CD14-positive monocyte (primary cell): ENCODE measurements around the gene BLID. TPM values are rescaled to one million over a fixed set of nuclear protein-coding genes. Genes with fewer than 3 reads are reported as not detected.

Source experiments
- DNase-seq, 3 donors: peaks; one replicate each; pipeline ENCODE4 v3.0.0-alpha.2; 2011 to 2022
- H2AFZ ChIP-seq: 2 replicates; pipeline ENCODE4 v1.6.0; 2012; ENCODE audit warnings: mild to moderate bottlenecking, low read depth, low read length, inconsistent platforms; ENCODE audit not compliant: insufficient read depth, poor library complexity, severe bottlenecking
- H3K27ac ChIP-seq, 2 donors: 1 replicate in 1 of 2; 2 replicates in 1 of 2; pipeline ENCODE4 v1.5.1; 2012 to 2013; ENCODE audit warnings: low read length in 2 of 2, control low read depth in 1 of 2, inconsistent platforms in 1 of 2, low read depth in 1 of 2, mild to moderate bottlenecking in 1 of 2
- H3K27me3 ChIP-seq, 2 donors: one replicate each; pipeline versions ENCODE4 v1.6.0 to v1.6.1; 2011 to 2013; ENCODE audit warnings: low read length in 2 of 2; ENCODE audit not compliant: control insufficient read depth in 2 of 2, insufficient read depth in 2 of 2
- H3K36me3 ChIP-seq, 2 donors: replicated peaks in 1 of 2; 1 replicate in 1 of 2; 2 replicates in 1 of 2; pipeline versions ENCODE4 v1.5.1 to v1.6.1; 2012 to 2013; ENCODE audit warnings: low read length in 2 of 2, control low read depth in 1 of 2, inconsistent platforms in 1 of 2, mild to moderate bottlenecking in 1 of 2; ENCODE audit not compliant: insufficient read depth in 2 of 2, control insufficient read depth in 1 of 2
- H3K4me1 ChIP-seq, 2 donors: 1 replicate in 1 of 2; 2 replicates in 1 of 2; pipeline versions ENCODE4 v1.5.1 to v1.6.1; 2012 to 2013; ENCODE audit warnings: low read length in 2 of 2, control low read depth in 1 of 2, inconsistent platforms in 1 of 2, mild to moderate bottlenecking in 1 of 2, moderate library complexity in 1 of 2; ENCODE audit not compliant: insufficient read depth in 2 of 2, control insufficient read depth in 1 of 2
- H3K4me2 ChIP-seq: replicated peaks from 2 replicates; pipeline ENCODE3; 2012; ENCODE audit warnings: low read length, moderate library complexity, mild to moderate bottlenecking; ENCODE audit not compliant: poor library complexity, severe bottlenecking; ENCODE audit errors: extremely low read depth
- H3K4me3 ChIP-seq, 3 experiments: fragments of 200-600 bp in 1 of 3; sonication (generic) in 1 of 3; replicated peaks in 1 of 3; 1 replicate in 2 of 3; 2 replicates in 1 of 3; pipeline ENCODE4 v1.5.1; 2011 to 2013; ENCODE audit warnings: low read length in 3 of 3, mild to moderate bottlenecking in 3 of 3, control low read depth in 2 of 3, low read depth in 2 of 3, inconsistent platforms in 1 of 3, moderate library complexity in 1 of 3
- H3K79me2 ChIP-seq: 2 replicates; pipeline ENCODE4 v1.6.0; 2012; ENCODE audit warnings: mild to moderate bottlenecking, control low read depth, inconsistent platforms, low read length, moderate library complexity; ENCODE audit not compliant: insufficient read depth
- H3K9ac ChIP-seq: 2 replicates; pipeline ENCODE4 v1.6.0; 2017; ENCODE audit warnings: low read length, mild to moderate bottlenecking; ENCODE audit not compliant: insufficient read depth, poor library complexity, severe bottlenecking
- H3K9me3 ChIP-seq, 2 donors: replicated peaks in 1 of 2; 1 replicate in 1 of 2; 2 replicates in 1 of 2; pipeline versions ENCODE4 v1.5.1 to v1.6.1; 2012 to 2013; ENCODE audit warnings: low read length in 2 of 2, control low read depth in 1 of 2; ENCODE audit not compliant: control insufficient read depth in 1 of 2, insufficient read depth in 1 of 2
- H4K20me1 ChIP-seq: 2 replicates; pipeline ENCODE4 v1.6.0; 2012; ENCODE audit warnings: mild to moderate bottlenecking, low read length, control low read depth, moderate library complexity; ENCODE audit not compliant: insufficient read depth
- H3K27ac Mint-ChIP-seq, 7 donors: one replicate each; pipeline ENCODE4 v1.8.0; 2020; ENCODE audit warnings: mild to moderate bottlenecking in 7 of 7, mixed read lengths in 7 of 7, moderate library complexity in 6 of 7, inconsistent platforms in 2 of 7
- H3K27me3 Mint-ChIP-seq, 3 donors: one replicate each; pipeline ENCODE4 v1.8.0; 2021 to 2022; ENCODE audit warnings: low read depth in 3 of 3, mild to moderate bottlenecking in 3 of 3, mixed read lengths in 3 of 3, moderate library complexity in 3 of 3, inconsistent platforms in 1 of 3
- H3K36me3 Mint-ChIP-seq, 2 donors: one replicate each; pipeline ENCODE4 v1.8.0; 2020; ENCODE audit warnings: mixed read lengths in 2 of 2, inconsistent platforms in 1 of 2, mild to moderate bottlenecking in 1 of 2
- H3K4me1 Mint-ChIP-seq: one replicate; pipeline ENCODE4 v1.8.0; 2020; ENCODE audit warnings: mild to moderate bottlenecking, mixed read lengths
- H3K4me3 Mint-ChIP-seq, 2 donors: one replicate each; pipeline ENCODE4 v1.8.0; 2020; ENCODE audit warnings: mild to moderate bottlenecking in 2 of 2, mixed read lengths in 2 of 2, moderate library complexity in 1 of 2
- H3K9me3 Mint-ChIP-seq, 7 donors: one replicate each; pipeline ENCODE4 v1.8.0; 2020 to 2022; ENCODE audit warnings: mixed read lengths in 7 of 7, mild to moderate bottlenecking in 6 of 7, moderate library complexity in 6 of 7, inconsistent platforms in 2 of 7
- CTCF ChIP-seq: fragments of 200-600 bp; IDR thresholded peaks from one replicate; pipeline ENCODE4 v1.8.0; 2022; ENCODE audit warnings: antibody characterized with exemption, mild to moderate bottlenecking
- WGBS: methylation state at CpG from one replicate; pipeline ENCODE4 v1.1.5; 2013; ENCODE audit warnings: missing lambda C conversion rate; ENCODE audit not compliant: insufficient coverage; 5-methylcytosine and 5-hydroxymethylcytosine counted together
- intact Hi-C, 2 donors: fragments of 100-400 bp; cut with micrococcal nuclease; formaldehyde crosslinking; loops; one replicate each; pipeline versions ENCODE4 v1.15.0 to v1.15.1; 2023
- polyA plus RNA-seq, 3 donors: library from polyadenylated mRNA; depleted of rRNA in 1 of 3; unstranded in 2 of 3; stranded (reverse) in 1 of 3; fragments of 300-500 nt in 2 of 3; fragments of >200 nt in 1 of 3; fragmentation: Illumina TruSeq in 2 of 3; gene quantifications; 1 replicate in 2 of 3; 2 replicates in 1 of 3; pipeline ENCODE4 v1.2.3, GENCODE V29; 2012 to 2021

BLID gene
- polyA plus RNA-seq, 3 donors, result not detected

DNA sequence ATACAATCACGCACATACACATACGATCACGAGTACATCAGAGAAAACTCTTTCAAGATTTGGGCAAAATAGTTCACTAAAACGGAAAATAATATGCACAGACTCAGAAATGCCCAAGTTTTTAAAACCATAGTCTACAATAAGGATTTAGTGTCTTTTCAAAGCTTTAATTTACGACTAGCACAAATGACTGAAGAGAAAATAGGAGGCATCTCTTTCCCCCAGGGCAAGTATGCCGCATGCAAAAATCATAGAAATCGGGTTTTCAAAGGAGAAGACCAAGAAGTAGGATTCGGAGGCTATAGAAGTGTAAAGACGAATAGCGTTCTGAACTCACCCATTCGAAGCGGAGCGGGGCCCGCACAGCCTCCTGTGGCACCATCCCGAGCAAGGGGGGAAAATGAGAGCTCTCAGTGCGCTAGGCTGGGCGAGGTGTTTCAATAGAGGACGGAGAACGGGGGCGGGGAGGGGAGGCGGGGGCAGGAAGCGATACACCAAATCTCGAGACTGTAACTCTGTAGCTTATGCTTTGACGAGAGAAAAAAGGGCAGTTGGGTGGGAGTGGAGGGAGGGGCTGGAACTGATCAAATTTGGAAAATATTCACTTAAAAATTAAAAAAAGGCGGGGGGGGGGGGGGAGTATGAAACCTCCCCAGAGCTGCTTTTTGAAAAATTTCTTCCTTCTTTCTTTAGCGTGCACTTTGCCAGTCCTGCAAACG, 15.8 kb downstream of the BLID start:
- Histone ChIP-seq H3K79me2 (no peaks in the 10 kb centered on the region), H3K4me2 (peak overlapping the region; percentile 54), H3K4me3 (peak overlapping the region in 1 of 3 experiments; percentile 55), H3K4me1 (peaks cover 11% of the 10 kb centered on the region in 2 donors), H3K9ac (no peak overlapping the region), H2AFZ (no peak overlapping the region), H3K27me3 (peaks cover 57 to 82% of the 10 kb centered on the region in 2 donors), H3K27ac (no peak overlapping the region), H3K36me3 (no peaks in the 10 kb centered on the region), H4K20me1 (no peaks in the 10 kb centered on the region), H3K9me3 (no peaks in the 10 kb centered on the region)
- intact Hi-C loops, result loop anchor here in 1 of 2 donors (10.0 kb wide), 1 partner anchor 445 kb away; no protein-coding TSS in a partner anchor
- H3K4me1 Mint-ChIP-seq, result peaks cover 13% of the 10 kb centered on the region
- H3K36me3 Mint-ChIP-seq, result no peaks in the 10 kb centered on the region
- no peak for TF ChIP-seq CTCF
- H3K27me3 Mint-ChIP-seq, result peaks cover 15 to 46% (median 18%) of the 10 kb centered on the region in 3 donors
- no peak overlapping the region for H3K27ac Mint-ChIP-seq
- H3K9me3 Mint-ChIP-seq, result peaks cover 0 to 4% (median 0%) of the 10 kb centered on the region in 7 donors
- 20% methylated on average over 12 of the region's 27 CpGs for WGBS
- DNase-seq, result no peak
- peak overlapping the region in 1 of 2 donors; percentile 49 for H3K4me3 Mint-ChIP-seq

DNA sequence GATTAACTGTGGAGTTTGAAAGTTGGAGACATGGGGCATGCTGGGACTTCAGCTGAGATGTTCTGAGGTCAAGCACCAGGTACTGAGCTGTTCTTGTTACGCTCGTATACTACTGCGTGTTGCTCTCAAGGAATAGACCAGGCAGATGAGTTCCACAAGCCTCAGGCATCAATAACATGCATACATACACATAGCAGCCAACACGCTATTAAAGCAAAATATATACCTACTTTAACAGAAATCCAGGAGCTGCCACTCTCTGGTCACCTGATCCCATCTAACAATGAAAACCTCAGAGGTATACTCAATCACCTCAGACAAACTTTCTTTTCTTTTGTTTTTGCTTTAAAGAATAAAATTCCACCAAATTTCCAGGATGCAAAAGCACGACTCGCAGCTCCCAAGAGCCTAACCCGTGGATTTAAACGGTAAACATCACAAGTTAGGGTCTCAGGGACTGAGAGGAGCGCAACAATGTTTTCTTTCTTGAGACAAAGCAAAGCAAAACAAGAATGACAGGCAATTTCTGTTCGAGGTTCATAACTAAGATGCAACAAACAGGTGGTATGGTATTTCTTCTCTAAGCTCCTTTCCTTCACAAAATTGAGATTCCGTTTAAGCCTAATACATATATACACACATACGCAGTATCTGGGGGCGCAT, 16.5 kb downstream of the BLID start:
- no peaks in the 10 kb centered on the region for H3K36me3 ChIP-seq
- Mint-ChIP-seq H3K27me3 (peaks cover 13 to 41% (median 18%) of the 10 kb centered on the region in 3 donors), H3K4me1 (peaks cover 13% of the 10 kb centered on the region), H3K36me3 (no peaks in the 10 kb centered on the region), H3K9me3 (peaks cover 0 to 4% (median 0%) of the 10 kb centered on the region in 7 donors), H3K4me3 (no peak overlapping the region), H3K27ac (no peak overlapping the region)
- no peak for TF ChIP-seq CTCF
- peaks cover 57 to 78% of the 10 kb centered on the region in 2 donors for H3K27me3 ChIP-seq
- no peak for DNase-seq
- no peak overlapping the region for H2AFZ ChIP-seq
- peaks cover 11% of the 10 kb centered on the region in 2 donors for H3K4me1 ChIP-seq
- H4K20me1 ChIP-seq, result no peaks in the 10 kb centered on the region
- H3K9ac ChIP-seq, result no peak overlapping the region
- H3K4me3 ChIP-seq, result no peak overlapping the region
- no peaks in the 10 kb centered on the region for H3K9me3 ChIP-seq
- no peaks in the 10 kb centered on the region for H3K79me2 ChIP-seq
- intact Hi-C loops, result loop anchor here in 1 of 2 donors (10.0 kb wide), 1 partner anchor 445 kb away; no protein-coding TSS in a partner anchor
- no peak overlapping the region for H3K4me2 ChIP-seq
- no peak overlapping the region for H3K27ac ChIP-seq
- 83% methylated on average over 11 of the region's 13 CpGs for WGBS
